ENCODE results near the gene LRRC58. TPM values are rescaled to one million over a fixed set of nuclear protein-coding genes. Genes with fewer than 3 reads are reported as not detected.

LRRC58 gene
- total and polyA plus RNA-seq, 2 of the 13 experiments (the other 11 are each of a cell fraction or from before 2014, with no cell fraction given): 9.7 to 17.3 TPM

DNA sequence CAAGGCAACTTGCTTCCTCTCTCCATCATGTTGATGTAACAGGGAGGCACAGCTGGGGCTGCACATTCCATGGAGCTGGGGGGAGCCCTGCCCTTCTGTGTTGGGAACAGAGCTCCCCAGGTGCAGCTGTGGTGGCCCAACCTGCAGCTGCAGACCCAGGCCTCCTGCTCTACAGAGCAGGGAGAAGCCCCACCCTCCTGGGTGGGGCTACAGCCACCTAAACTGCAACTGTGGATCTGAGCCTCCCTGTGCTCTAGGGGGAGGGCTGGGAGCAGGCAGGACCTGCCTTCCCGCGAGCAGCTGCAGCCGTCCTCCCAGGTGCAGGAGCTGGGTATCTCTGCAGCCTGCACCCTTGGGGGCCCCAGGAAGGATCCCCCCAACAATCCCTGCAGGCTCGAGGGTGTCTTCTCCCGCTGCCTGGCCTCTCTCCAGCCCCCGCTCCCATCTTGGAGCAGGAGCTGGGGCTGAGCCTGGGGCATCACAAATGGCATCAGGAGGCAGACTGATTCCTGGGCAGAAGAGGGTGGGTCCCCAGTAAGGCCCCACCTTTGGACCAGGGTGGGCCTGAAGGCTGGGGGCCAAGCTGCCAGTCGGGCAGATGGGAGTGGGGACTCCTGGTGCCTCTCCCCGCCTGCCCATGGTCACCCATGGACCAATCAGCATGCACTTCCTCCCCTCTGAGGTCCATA lies 7.4 kb downstream of the LRRC58 start:
- intact Hi-C loops (cut with micrococcal nuclease; ENCODE audit: unreplicated experiment): loop anchor here (10.0 kb wide), 2 partner anchors 97 to 247 kb away; partner anchors contain the start of gene GSK3B
- Histone ChIP-seq H3K79me2 (ENCODE audit: insufficient read depth, low read length) (peaks cover 68% of the 10 kb centered on the region), H3K4me3 (replicated peaks in 1 of 3; ENCODE audit: insufficient read depth in 1 of 3, low read depth in 2 of 3, low read length in 3 of 3) (no peak overlapping the region), H2AFZ (ENCODE audit: low read length) (no peak overlapping the region), H4K20me1 (ENCODE audit: insufficient read depth, low read length) (peaks cover 5% of the 10 kb centered on the region), H3K9me3 (ENCODE audit: low read length) (peaks cover 7% of the 10 kb centered on the region), H3K27ac (ENCODE audit: extremely low read length, insufficient read depth, low read length) (no peak overlapping the region), H3K36me3 (replicated peaks in 1 of 2; ENCODE audit: control insufficient read depth in 1 of 2, insufficient read depth in 2 of 2, low read length in 2 of 2) (peaks cover 4 to 6% of the 10 kb centered on the region in 2 experiments; a peak in 2 of 5 replicates), H3K27me3 (ENCODE audit: control insufficient read depth in 1 of 2, insufficient read depth in 2 of 2, low read length in 2 of 2) (no peaks in the 10 kb centered on the region), H3K4me2 (ENCODE audit: low read depth, low read length) (no peak overlapping the region), H3K9ac (ENCODE audit: insufficient read depth, low read depth, low read length) (no peak overlapping the region), H3K4me1 (ENCODE audit: insufficient read depth, low read length) (peaks cover 41% of the 10 kb centered on the region)
- no TSS peak for BruUV-seq (replicated peaks)
- TF ChIP-seq, protein P1, sequence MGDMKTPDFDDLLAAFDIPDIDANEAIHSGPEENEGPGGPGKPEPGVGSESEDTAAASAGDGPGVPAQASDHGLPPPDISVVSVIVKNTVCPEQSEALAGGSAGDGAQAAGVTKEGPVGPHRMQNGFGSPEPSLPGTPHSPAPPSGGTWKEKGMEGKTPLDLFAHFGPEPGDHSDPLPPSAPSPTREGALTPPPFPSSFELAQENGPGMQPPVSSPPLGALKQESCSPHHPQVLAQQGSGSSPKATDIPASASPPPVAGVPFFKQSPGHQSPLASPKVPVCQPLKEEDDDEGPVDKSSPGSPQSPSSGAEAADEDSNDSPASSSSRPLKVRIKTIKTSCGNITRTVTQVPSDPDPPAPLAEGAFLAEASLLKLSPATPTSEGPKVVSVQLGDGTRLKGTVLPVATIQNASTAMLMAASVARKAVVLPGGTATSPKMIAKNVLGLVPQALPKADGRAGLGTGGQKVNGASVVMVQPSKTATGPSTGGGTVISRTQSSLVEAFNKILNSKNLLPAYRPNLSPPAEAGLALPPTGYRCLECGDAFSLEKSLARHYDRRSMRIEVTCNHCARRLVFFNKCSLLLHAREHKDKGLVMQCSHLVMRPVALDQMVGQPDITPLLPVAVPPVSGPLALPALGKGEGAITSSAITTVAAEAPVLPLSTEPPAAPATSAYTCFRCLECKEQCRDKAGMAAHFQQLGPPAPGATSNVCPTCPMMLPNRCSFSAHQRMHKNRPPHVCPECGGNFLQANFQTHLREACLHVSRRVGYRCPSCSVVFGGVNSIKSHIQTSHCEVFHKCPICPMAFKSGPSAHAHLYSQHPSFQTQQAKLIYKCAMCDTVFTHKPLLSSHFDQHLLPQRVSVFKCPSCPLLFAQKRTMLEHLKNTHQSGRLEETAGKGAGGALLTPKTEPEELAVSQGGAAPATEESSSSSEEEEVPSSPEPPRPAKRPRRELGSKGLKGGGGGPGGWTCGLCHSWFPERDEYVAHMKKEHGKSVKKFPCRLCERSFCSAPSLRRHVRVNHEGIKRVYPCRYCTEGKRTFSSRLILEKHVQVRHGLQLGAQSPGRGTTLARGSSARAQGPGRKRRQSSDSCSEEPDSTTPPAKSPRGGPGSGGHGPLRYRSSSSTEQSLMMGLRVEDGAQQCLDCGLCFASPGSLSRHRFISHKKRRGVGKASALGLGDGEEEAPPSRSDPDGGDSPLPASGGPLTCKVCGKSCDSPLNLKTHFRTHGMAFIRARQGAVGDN (CRISPR knock-in tag; IDR thresholded peaks at IDR 0.05): peak; percentile 15; the same call in 1 of the 2 replicates
- TF ChIP-seq TEAD3 (CRISPR knock-in tag; optimal IDR thresholded peaks at IDR 0.05; ENCODE audit: borderline replicate concordance) (peak; percentile 36), HOXA7 (CRISPR knock-in tag; IDR thresholded peaks at IDR 0.05) (no peak)
- no peak for FAIRE-seq
- peak; percentile 81 for ATAC-seq
- WGBS (ENCODE audit: low lambda C conversion rate): 87% methylated on average over 2 of the region's 8 CpGs
- CTCF ChIA-PET (ENCODE audit: low intra/inter-chr PET ratio, low total read pairs): no interaction called here
- in situ Hi-C loops (cut with HindIII; ENCODE audit: extremely low pct_ligation_motif_present, low pct_unique_long_range_greater_than_20kb): no loop called here
- DNase-seq (ENCODE audit: low spot score): no peak
- POLR2A ChIA-PET: no interaction called here

Measured in HepG2 (cell line).